HG02571 (cell line): Measurements from ENCODE around the gene CA12.

Source experiments
- ATAC-seq: cut with Tn5 transposase; IDR thresholded peaks from one replicate; pipeline ENCODE4 v1.9.1; 2021; ENCODE audit warnings: mild to moderate bottlenecking, moderate library complexity; ENCODE audit not compliant: unreplicated experiment

The CA12 gene

DNA sequence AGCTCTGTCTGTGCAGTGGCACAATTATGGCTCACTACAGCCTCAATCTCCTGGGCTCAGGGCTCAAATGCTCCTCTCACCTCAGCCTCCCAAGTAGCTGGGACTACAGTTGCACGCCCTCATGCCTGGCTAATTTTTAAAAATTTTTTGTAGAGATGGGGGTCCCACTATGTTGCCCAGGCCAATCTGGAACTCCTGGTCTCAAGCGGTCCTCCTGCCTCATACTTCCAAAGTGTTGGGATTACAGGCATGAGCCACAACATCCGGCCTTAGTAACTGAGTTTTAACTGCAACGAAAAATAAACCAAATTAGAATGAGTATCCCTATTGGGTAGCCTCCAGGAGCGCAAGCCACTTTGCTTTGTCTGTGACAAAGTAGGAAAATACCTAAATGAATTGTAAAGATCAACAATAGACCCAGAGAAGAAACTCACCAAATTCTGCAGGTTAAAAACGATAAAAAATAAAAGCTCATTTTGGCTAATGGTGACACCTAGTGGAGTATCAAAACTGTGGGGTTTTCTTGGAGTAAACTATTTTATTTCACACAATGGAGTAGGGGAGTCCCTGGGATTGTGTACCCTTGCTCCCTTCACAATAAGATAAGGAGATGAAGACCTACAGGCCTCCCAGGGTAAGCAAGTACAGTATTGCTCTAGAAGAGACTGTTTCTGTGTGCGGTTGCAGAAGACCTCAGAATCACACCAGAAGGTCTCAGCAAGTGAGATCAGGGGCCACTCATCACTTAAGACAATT, 21.0 kb upstream of the CA12 start:
- no peak for ATAC-seq

DNA sequence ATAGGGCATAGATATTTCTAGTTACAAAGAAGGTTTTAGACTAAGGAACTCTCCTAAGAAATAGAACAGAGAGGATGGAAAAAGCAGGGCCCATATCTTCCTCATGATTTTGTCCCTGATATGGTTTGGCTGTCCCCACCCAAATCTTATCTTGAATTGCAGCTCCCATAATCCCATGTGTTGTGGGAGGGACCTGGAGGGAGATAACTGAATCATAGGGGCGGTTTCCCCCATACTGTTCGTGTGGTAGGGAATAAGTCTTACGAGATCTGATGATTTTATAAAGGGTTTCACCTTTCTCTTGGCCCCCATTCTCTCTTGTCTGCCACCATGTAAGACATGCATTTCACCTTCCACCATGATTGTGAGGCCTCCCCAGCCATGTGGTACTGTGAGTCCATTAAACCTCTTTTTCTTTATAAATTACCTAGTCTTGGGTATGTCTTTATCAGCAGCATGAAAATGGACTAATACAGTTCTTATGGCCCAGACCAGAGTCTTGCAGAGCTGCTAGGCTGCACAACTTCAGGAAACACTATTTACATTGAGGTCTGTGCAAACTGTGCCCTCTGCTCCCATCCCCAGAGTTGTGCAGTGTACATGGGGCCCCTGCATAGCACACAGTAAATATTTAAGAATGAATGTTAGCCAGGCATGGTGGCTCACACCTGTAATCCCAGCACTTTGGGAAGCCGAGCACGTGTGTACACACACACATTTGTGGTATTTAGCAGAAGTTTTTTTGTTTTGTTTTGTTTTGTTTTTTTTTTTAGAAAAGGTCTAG, 20.3 kb upstream of the CA12 start:
- ATAC-seq: no peak

DNA sequence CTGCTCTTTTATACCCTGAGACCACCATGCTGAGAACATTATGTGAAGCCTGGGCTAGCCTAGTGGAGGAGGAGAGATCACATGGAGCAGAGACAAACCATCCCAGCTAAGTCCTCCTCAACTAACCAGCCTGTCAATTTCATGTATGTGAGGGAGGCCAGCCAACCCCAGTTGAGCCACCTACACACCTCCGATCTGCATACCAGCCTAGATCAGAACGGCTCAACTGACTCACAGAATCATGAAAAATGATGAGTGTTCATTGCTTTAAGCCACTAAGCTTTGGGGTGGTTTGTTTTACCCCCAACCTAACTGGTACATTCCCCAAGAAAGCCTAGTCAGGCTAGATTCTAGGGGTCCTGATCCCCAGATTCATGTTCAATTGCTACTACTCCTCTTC, 19.4 kb upstream of the CA12 start:
- ATAC-seq: no peak

DNA sequence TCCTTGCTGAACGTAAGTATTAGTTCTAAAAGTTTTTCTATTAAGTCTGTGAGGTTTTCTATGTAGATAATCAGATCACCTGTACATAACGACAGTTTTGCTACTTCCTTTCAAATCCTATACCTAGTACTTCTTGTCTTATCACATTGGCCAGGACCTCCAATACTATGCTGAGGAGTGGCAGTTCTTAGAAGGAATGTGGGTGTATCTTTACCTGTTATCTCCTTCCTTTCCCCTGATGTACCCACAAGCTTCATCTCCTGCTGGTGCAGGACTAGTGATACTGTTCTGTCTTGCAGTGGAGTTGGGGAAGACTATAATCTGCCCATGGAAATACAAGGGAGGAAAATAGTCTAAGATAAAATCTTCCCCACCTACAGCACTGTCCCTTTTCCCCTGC, 16.8 kb upstream of the CA12 start:
- ATAC-seq: no peak

DNA sequence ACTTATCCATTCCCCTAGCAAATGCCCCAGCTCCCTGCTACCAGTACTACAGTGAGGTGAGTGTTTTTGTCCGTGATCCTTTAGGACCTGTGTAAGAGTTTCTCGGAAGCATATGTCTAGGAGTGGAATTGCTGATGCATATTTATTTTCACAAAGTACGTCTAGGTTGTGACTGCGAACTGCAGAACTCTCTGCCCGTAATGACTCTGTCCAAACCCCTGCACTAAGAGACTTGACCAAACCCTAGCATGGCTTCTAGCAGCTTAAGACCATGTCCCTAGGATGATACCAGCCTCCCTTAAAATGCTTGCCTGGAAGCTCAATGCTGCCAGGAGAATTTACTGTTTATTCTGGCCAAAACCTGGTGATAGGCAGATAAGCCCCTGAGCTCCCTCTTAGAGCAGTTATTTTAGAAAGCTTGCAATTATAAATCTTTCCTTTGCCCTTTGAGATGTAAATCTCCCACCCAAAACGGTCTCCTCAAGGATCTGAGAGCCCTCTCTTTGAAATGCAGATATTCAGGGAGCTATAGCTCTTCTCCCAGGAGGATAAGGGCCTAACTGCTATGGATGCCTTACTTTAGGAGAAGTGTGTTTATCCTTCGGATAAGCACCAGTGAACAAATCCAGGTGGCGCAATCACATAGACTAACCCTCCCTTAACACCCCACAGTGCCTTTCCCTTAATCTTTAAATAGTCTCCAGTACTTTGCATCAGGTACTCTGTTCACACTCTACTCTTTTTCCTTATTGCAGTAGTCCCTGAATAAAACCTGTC, 14.7 kb upstream of the CA12 start:
- ATAC-seq: no peak

DNA sequence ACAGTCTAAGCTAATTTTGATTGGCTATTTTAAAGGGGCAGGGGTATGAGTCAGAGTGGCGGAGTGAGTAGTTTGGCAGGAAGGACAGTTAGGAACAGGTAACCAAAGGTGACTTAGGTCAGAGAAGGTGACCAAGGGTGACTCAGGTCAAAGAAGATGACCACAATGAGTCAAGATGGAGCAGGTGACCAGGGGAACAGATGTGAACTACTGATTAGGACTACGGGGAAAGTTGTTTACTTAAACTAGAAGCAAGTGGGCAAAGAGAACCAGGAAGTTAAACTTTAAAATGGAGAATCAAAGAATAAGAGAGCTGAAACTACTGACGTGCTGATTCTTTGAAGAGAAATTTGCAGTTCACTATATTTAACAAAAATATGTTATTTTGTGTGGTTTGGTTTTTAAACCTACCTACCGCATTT, 14.1 kb upstream of the CA12 start:
- no peak for ATAC-seq

DNA sequence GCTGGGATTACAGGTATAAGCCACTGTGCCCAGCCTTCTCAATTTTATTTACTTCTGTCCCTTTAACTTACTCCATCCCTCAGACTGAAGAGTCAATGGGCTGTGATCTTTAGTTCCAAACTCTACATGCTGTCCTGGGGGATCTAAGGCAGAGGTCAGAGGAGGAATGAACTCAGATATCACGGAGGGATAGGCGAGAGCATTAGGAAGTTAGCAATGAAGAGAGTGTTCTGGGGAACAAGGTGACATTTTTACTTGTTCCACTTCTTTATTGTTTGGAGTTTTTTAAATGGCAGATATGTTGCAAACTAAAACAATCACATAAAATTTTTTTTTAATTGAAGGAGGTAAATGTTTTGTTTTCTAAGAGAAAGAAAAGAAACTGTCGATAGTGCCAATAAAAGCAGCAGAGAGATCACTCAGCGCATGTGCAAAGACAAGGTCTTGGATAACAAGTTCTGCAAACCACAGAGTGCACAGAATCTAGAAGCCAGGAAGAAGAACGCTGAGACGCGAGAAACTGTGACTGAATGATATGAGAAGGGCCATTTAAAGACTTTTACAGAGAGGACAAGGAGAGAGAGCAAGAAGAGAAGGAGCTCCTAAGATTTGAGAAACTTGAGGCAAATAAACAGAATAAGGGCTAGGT, 10.8 kb upstream of the CA12 start:
- no peak for ATAC-seq

DNA sequence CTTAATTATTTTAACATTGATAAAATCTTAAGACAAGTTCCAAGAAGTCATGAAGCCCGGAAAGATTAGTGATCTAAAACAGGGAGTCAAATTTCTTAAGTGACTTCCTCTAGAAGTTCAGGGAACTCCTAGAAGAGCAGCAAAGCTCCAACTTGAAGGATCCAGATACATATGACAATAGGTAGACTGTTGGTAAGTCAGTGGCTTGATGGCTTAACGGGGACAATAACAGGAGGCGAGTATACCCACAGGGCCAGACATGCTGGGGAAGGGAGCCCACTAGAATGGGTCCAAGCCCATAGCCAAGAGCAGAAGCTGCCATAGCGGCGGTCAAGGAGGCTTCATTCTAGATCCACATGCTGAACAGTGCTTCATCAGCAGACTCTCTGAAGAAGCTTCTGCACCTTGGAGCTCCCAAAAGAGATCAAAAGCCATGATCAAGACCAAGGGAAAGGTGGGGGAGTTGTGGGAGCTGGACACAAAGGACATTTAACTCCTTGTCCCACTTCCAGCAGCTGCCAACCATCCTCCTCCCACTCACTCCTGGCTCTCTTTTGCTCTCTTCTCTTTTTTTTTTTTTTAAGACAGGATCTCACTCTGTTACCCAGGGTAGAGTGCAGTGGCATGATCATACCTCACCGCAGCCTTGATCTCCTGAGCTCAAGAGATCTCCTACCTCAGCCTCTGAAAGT, 10.2 kb upstream of the CA12 start:
- ATAC-seq: no peak

DNA sequence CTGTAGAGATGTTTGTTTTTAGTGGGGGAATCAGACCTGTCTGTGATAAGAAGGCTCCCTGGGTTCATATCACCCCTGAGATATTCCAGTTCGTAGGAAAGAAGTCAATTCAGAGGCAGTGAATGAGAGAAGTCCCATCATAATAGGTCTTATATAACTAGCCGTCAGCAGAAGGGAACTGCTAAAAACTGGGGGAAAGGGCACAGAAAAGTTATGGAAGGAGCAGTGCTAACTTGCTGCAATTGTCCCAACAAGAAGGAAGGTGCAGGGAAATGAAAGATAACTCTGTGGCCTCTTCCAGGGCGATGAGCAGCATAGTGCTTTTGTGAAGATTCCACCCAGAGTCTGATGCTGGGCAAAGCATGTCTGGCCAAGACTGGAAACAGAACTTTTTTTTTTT, 9.0 kb upstream of the CA12 start:
- ATAC-seq: no peak

DNA sequence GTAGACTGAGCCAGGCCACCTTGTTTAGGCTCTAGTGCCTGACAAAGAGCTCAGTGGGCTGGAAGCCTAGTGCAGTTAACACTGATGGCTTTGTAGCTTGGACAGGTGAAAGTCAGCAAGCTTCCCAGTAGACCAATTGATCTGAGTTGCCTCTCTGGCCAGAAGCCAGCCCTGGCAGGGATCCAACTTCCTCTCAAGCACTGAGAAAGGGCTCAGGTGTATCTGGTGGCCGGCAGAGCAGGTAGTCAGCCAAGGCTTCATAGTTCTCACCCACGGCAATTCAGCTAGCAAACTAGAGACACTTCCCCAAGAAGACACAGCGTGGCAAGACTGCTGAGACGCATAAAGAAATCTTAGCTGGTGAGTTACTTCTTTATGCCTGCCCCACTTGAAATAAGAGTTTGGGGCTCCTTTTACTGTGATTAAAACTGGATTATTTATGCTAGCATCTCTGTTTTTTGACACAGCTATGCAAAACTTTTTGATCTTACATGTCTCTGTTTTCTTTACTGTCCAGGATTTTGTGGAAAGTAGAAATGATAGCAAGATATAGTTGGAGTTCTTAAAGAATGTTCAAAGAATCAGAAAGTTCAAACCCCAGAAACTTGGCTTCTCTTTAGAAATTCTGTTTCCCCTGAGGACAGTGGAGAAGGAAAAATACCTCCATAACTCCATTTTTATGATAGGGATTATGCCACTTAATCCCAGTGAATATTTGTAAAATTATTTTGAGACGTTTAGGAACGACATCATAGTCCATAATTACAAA, 8.4 kb upstream of the CA12 start:
- no peak for ATAC-seq

DNA sequence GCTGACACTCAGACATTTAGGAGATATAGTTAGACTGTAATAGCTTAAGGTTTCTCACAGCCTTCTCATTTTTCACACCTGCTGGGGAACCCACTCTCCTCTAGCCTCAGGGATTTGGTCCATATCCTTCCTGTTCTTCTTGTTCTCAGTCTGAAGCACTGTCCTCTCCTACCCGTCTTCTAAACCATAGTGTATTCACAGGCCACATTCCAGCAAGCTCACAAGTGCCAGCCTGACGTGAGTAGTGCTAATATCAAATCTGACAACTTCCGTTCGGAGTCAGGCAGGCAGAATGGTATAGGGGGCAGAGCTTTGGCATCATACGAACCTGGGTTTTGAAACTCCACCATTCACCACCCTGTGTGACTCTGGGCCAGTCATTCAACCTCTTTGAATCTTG, 6.9 kb upstream of the CA12 start:
- ATAC-seq: no peak

DNA sequence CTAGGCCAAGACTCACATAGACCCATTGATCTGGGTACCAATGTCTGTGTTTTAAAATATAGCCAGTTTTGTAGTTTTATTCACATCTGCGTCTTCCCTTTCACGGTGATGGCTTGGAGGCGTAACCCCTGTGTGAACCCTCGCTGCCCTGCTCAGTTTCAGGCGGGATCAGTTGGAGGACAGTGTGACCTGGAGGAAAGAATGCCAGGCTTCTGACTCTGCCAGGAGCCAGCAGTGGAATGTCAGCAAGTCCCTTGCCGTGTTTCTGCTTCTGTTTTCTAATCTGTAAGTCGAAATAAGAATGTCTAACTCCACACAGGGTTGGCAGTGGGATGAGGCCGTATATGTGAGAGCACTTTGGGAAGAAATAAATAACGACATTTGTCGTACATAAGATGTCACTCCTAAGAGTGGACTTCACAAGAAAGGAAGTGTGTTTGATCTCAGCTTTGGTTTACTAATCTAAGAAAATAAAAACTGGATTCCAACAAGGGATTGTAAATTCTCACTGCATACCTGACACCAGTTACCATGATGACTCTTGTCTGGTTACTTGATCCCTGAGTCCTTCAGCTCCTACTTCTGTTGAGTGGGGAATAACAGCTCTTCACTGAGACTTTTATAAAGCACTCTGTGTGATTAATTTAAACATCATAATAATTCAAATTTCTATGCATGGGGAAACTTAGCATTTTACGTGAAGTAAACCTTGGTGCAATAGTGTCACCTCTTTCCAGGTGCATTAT, 6.3 kb upstream of the CA12 start:
- ATAC-seq: no peak

DNA sequence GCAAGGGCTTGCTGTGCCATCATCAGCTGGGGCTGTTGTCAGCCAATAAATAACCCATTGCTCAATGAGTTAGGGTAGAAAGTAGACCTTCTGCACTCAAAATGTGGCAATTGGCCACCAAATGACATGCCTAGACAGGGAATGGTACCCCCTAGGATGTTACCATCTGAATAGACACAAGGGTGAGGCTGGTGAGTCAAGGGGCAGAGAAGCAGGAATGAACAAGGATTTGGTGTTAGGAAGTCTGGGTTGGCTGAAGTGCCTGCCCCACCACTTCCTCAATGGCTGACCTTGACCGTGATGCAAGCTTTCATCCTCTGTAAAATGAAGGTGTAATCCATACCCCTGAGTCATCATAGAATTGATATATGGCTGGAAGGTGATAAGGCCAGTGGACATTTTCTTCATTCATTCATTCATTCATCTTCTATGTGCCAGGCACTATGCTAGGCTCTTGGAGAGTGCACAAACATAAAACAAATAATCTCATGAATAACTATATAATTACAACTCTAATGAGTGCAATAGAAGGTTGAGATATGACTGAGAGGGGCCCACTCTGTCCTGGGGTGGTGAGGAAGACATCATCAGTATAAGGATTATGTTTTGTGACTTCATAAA, 4.4 kb upstream of the CA12 start:
- ATAC-seq: no peak

DNA sequence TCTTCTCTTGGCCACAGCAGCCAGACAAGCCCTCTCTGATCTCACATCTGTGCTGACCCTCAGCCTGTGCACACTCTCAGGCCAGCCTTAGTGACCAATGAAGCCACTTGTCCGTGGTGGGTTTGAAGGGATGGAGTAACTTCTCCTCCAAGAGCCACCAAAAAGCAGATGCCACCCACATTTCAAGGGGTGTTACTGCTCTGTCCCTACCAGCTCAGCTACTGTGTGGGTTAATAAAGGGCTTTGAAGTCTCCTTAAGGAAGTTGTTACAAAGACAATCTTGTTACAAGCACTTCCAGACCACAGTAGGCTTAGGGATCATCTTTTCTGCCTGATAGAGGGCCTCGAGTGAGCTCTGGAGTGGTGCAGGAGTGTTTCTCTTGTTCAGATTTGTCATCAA, 3.3 kb upstream of the CA12 start:
- no peak for ATAC-seq

DNA sequence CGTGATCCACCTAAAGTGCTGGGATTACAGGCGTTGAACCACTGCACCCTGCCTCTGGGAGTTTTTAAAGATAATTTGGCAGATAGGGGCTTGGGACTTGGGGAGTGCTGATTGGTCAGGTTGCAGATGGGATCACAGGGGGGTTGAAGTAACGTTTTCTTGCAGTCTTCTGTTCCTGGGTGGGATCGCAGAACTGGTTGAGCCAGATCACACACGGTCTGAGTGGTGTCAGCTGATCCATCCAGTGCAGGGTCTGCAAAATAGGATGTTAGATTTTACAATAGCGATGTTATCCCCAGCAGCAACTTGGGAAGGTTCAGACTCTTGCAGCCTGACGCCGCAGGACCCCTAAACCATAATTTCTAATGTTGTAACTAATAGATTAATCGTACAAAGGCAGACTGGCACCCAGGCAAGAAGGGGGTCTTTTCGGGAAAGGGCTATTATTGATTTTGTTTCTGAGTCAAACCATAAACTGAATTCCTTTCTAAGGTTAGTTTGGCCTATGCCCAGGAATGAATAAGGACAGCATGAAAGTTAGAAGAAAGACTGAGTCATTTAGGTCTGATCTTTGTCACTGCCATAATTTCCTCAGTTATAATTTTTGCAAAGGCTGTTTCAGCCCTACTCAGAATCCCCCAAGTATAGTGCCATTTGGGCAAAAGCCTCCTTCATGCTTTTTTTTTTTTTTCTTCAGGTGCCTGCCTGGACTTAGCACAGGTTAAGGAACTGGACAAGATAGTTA, 1.5 kb upstream of the CA12 start:
- no peak for ATAC-seq

DNA sequence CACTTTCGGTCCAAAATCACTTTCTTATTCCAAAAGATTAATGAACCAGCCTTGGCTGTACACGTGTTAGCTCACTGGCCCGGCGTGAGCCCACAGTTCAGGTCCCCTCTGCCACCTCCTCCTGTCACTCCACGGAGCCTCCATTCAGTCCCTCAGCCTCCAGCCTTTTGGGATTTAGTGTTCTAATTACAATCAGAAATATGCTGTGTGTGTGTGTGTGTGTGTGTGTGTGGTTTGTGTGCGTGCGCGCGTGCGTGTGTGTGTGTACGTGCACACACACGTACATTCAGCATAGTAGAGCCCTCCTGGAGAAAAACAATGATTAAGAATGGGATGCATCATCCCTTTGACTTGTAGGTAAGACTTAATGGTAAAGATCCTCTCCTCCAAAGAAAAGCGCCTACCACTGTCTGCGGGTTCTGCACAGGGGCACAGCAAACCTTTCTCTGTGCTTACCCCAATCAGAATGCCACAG, 801 bp downstream of the CA12 start:
- ATAC-seq: no peak

DNA sequence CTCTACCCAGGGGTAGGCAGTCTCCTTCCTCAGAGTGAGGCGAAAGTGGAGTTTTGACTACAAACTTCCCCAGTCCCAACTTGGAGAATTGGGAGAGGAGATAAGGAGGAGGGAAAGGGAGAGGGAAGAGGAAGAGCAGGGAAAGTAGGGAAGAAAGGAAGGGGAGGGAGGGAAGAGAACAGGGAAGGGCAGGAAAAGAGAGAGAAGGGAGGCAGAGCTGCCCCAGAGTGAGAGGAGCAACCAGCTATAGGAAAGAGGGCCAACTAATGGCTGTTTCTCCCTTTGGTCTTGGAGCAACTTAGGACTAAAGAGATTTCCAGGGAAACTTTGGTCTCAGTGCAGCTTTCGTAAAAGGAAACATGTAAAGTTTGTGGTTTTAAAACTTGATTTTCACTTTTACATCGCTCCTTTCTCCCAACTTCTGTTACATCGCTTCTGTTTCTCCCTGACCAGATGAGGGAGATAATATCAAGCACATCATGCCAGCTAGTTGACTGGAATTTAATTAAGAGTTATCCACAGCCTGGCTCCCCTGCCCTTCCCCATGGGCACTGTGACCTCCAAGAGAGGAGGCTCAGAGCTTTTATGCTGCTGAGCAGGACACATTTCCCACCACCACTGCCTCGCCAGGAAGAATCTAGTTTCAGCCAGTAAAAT, 1.4 kb downstream of the CA12 start:
- no peak for ATAC-seq
